ENCODE data around the gene AIFM3. TPM values are rescaled to one million over a fixed set of nuclear protein-coding genes. Genes with fewer than 3 reads are reported as not detected.

The AIFM3 gene
- total and polyA plus RNA-seq, 2 of the 13 experiments (the other 11 are each of a cell fraction or from before 2014, with no cell fraction given): 9.0 to 15.3 TPM

DNA sequence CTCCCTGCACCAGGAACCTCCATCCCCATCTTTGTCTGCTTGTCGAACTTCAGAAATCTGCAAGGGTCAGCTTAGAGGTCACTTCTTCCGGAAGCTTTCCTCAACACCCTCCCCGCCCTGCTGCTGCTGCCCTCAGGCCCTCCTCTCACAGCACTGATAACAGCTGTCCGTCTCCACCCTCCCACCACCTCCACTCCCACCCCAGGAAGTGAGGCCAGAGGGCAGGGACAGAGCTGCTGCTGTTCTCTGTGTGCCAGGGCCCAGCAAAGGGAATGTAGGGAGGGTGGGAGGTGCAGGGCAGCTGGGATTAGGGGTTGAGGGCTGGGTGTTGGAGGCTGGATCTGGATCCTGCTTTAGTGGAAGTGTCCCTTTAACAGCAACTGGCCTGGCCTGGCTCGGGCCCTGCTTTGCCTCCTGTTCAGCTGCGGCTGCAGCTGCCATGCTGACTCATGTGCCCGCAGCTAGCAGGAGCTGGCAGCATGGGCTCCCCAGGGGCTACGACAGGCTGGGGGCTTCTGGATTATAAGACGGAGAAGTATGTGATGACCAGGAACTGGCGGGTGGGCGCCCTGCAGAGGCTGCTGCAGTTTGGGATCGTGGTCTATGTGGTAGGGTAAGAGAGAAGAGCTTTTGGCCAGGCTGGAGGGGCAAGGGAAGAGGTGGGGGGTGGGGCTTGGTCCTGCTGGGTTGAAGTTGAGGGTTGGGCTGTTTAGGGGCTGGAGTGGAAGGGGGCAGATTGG, 47.8 kb downstream of the AIFM3 start, which contains the start of gene P2RX6 (continued):
- TF ChIP-seq ZHX2 (IDR thresholded peaks at IDR 0.05; ENCODE audit: low read depth): no peak
- no peak for TF ChIP-seq ZHX2 (CRISPR knock-in tag; IDR thresholded peaks at IDR 0.05; ENCODE audit: borderline replicate concordance)
- no peak for TF ChIP-seq ADNP (CRISPR knock-in tag; IDR thresholded peaks at IDR 0.05)
- TF ChIP-seq, protein P1, sequence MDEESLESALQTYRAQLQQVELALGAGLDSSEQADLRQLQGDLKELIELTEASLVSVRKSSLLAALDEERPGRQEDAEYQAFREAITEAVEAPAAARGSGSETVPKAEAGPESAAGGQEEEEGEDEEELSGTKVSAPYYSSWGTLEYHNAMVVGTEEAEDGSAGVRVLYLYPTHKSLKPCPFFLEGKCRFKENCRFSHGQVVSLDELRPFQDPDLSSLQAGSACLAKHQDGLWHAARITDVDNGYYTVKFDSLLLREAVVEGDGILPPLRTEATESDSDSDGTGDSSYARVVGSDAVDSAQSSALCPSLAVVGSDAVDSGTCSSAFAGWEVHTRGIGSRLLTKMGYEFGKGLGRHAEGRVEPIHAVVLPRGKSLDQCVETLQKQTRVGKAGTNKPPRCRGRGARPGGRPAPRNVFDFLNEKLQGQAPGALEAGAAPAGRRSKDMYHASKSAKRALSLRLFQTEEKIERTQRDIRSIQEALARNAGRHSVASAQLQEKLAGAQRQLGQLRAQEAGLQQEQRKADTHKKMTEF (CRISPR knock-in tag; IDR thresholded peaks at IDR 0.05): 0 out of 2 replicates have a peak, but pooled peaks have one; percentile 35
- TF ChIP-seq GATAD2A (CRISPR knock-in tag; IDR thresholded peaks at IDR 0.05): 0 out of 2 replicates have a peak, but pooled peaks have one; percentile 33
- TF ChIP-seq FOXP1 (IDR thresholded peaks at IDR 0.05): no peak
- no peak for TF ChIP-seq FOXP1 (CRISPR knock-in tag; IDR thresholded peaks at IDR 0.05)
- no peak for TF ChIP-seq HIVEP1 (CRISPR knock-in tag; IDR thresholded peaks at IDR 0.05)
- no peak for TF ChIP-seq ATF1 (CRISPR knock-in tag; IDR thresholded peaks at IDR 0.05)
- TF ChIP-seq KDM6A (CRISPR knock-in tag; IDR thresholded peaks at IDR 0.05; ENCODE audit: low read depth): 0 out of 2 replicates have a peak, but pooled peaks have one; percentile 13
- TF ChIP-seq MNT (IDR thresholded peaks at IDR 0.05): no peak
- TF ChIP-seq PRPF4 (IDR thresholded peaks at IDR 0.05; ENCODE audit: low read depth, low read length, poor library complexity, severe bottlenecking): no peak
- no peak for TF ChIP-seq SP1 (IDR thresholded peaks at IDR 0.05)
- TF ChIP-seq SP1 (CRISPR knock-in tag; IDR thresholded peaks at IDR 0.05): 0 out of 2 replicates have a peak, but pooled peaks have one; percentile 25
- TF ChIP-seq, protein P2, sequence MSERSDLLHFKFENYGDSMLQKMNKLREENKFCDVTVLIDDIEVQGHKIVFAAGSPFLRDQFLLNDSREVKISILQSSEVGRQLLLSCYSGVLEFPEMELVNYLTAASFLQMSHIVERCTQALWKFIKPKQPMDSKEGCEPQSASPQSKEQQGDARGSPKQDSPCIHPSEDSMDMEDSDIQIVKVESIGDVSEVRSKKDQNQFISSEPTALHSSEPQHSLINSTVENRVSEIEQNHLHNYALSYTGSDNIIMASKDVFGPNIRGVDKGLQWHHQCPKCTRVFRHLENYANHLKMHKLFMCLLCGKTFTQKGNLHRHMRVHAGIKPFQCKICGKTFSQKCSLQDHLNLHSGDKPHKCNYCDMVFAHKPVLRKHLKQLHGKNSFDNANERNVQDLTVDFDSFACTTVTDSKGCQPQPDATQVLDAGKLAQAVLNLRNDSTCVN (CRISPR knock-in tag; IDR thresholded peaks at IDR 0.05; ENCODE audit: borderline replicate concordance): no peak
- TF ChIP-seq ZNF792 (CRISPR knock-in tag; IDR thresholded peaks at IDR 0.05): 0 out of 2 replicates have a peak, but pooled peaks have one; percentile 49
- no peak for TF ChIP-seq ZMAT3 (CRISPR knock-in tag; conservative IDR thresholded peaks at IDR 0.05)
- no peak for TF ChIP-seq LCORL (IDR thresholded peaks at IDR 0.05)
- TF ChIP-seq LCORL (CRISPR knock-in tag; IDR thresholded peaks at IDR 0.05): no peak; the same call in 1 of the 2 replicates
- TF ChIP-seq RCOR2 (CRISPR knock-in tag; IDR thresholded peaks at IDR 0.05): 0 out of 2 replicates have a peak, but pooled peaks have one; percentile 26
- 0 out of 2 replicates have a peak, but pooled peaks have one; percentile 18 for TF ChIP-seq PITX1 (CRISPR knock-in tag; IDR thresholded peaks at IDR 0.05)
- peak; percentile 59 for TF ChIP-seq ELF1 (CRISPR knock-in tag; IDR thresholded peaks at IDR 0.05)
